Astrocyte of the spinal cord (primary cell): Measurements from ENCODE around the gene SUSD2.
A peak's percentile ranks its signal among the peaks of the same experiment; 100 is the strongest.

Experiments
- DNase-seq: peaks from one replicate; pipeline ENCODE4 v3.0.0; 2011; ENCODE audit warnings: low read depth, low spot score
- H3K4me3 ChIP-seq: 2 replicates; pipeline ENCODE4 v1.5.1; 2011; ENCODE audit warnings: low read depth, mild to moderate bottlenecking, low read length, moderate library complexity
- in situ Hi-C: cut with HindIII; loops from 2 replicates; pipeline ENCODE4 v1.10.0; 2017; ENCODE audit warnings: low sequenced_read_pairs
- TF ChIP-seq, protein P1 (sequence below): IDR thresholded peaks from 2 replicates; pipeline ENCODE4 v1.5.1; 2012; ENCODE audit warnings: low read depth, mild to moderate bottlenecking, low read length, inconsistent platforms

SUSD2 gene

GRCh38 chr22:24156913-24157821, 24.1 kb upstream of the SUSD2 start:
- DNase-seq: peak; percentile 71
- H3K4me3 ChIP-seq: peak overlapping the region; percentile 59
- in situ Hi-C loops: no loop called here
- TF ChIP-seq, protein P1, sequence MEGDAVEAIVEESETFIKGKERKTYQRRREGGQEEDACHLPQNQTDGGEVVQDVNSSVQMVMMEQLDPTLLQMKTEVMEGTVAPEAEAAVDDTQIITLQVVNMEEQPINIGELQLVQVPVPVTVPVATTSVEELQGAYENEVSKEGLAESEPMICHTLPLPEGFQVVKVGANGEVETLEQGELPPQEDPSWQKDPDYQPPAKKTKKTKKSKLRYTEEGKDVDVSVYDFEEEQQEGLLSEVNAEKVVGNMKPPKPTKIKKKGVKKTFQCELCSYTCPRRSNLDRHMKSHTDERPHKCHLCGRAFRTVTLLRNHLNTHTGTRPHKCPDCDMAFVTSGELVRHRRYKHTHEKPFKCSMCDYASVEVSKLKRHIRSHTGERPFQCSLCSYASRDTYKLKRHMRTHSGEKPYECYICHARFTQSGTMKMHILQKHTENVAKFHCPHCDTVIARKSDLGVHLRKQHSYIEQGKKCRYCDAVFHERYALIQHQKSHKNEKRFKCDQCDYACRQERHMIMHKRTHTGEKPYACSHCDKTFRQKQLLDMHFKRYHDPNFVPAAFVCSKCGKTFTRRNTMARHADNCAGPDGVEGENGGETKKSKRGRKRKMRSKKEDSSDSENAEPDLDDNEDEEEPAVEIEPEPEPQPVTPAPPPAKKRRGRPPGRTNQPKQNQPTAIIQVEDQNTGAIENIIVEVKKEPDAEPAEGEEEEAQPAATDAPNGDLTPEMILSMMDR: peak; percentile 88

GRCh38 chr22:24157822-24158135, 23.5 kb upstream of the SUSD2 start:
- in situ Hi-C loops: no loop called here
- H3K4me3 ChIP-seq: no peak overlapping the region
- DNase-seq: no peak
- TF ChIP-seq, protein P1: no peak

DNA sequence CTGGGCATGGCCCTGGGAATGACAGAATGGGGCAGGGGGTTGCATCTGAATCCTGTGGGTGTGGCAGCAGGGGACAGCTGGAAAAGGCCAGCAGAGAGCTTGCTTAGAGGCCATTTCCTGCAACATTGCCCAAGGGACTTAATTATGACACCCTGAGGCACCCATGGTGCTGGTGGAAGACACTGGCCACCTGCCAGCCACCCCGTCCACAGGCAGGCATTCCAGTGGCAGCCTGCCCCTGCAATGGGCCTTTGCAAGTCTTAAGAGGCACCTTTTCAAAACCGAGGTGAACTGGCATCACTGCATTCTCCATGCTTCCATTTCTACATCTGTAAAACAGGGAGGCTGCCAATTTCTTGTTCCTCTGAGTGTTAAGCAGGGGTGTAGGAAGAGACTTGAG, 21.6 kb upstream of the SUSD2 start:
- DNase-seq: no peak

DNA sequence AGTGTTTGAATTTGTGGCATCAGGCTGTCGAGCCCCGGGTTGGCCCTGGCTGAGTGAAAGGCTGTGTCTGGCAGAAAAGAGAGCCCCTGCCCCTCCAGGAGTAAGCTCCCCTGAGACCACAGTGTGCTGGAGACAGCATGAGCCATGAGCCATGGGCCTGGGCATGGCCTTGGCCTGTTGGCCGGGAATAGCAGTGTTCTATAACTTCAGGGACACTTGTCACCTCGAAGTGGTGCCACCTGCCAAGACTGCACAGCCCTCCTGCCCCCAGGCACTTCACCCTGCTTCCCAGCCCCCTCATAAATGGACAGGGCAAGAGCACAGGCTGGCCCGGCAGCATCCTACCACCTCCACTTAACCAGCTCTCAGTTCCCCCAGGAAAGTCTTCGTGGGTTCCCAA, 20.7 kb upstream of the SUSD2 start:
- DNase-seq: no peak
- TF ChIP-seq, protein P1: no peak
- in situ Hi-C loops: no loop called here
- H3K4me3 ChIP-seq: no peak overlapping the region

More for the DNA sequence above, 21.6 kb upstream of the SUSD2 start:
- no peak overlapping the region for H3K4me3 ChIP-seq
- in situ Hi-C loops: no loop called here
- TF ChIP-seq, protein P1: no peak

GRCh38 chr22:24161485-24161884, 19.8 kb upstream of the SUSD2 start:
- H3K4me3 ChIP-seq: no peak overlapping the region
- TF ChIP-seq, protein P1: no peak
- no peak for DNase-seq
- in situ Hi-C loops: no loop called here

GRCh38 chr22:24161909-24162308, 19.4 kb upstream of the SUSD2 start:
- H3K4me3 ChIP-seq: no peak overlapping the region
- in situ Hi-C loops: no loop called here
- TF ChIP-seq, protein P1: no peak
- no peak for DNase-seq
